Ovary (tissue), 3 donors: ENCODE measurements around the gene DPEP3.

Experiments used
- CTCF ChIP-seq, 3 donors: fragments of 450-650 bp in 2 of 3; fragments of 200-600 bp in 1 of 3; IDR thresholded peaks; one replicate each; pipeline versions ENCODE4 v1.5.1 to v1.8.0; 2016 to 2022; ENCODE audit warnings: antibody characterized with exemption in 3 of 3, mild to moderate bottlenecking in 1 of 3
- EP300 ChIP-seq: sonication (generic); formaldehyde crosslinking; IDR thresholded peaks from one replicate; pipeline ENCODE4 v1.6.1; 2017; ENCODE audit warnings: antibody characterized with exemption
- donor health status: DM: no; HTN: no; CAD: no.

GRCh38 chr16:68005786-68006286 lies 25.5 kb upstream of the DPEP3 start:
- TF ChIP-seq CTCF (IDR thresholded peaks at IDR 0.05): no peak
- no peak for TF ChIP-seq EP300
